SK-N-SH treated with all-trans-retinoic acid at 6 μM for 48 hours (cell line): ENCODE results near the gene GRM4.

Source experiments
- ATAC-seq: fragments of 200-7000 bp; cut with Tn5 transposase; 3 replicates; pipeline ENCODE4 v1.9.1; 2020; ENCODE audit warnings: mild to moderate bottlenecking, moderate library complexity
- ARNTL ChIP-seq: fragments of 450-650 bp; formaldehyde crosslinking; IDR thresholded peaks from 2 replicates; pipeline ENCODE4 v1.5.0; 2020; ENCODE audit warnings: low read depth, mild to moderate bottlenecking, moderate library complexity, borderline replicate concordance
- BACH2 ChIP-seq: fragments of 250-450 bp; sonication (Bioruptor Pico); IDR thresholded peaks from 2 replicates; pipeline ENCODE4 v1.9.0; 2021; ENCODE audit warnings: mild to moderate bottlenecking, borderline replicate concordance
- CSDC2 ChIP-seq: fragments of 250-450 bp; sonication (Bioruptor Pico); IDR thresholded peaks from 2 replicates; pipeline ENCODE4 v1.5.0; 2020; ENCODE audit warnings: mild to moderate bottlenecking, moderate library complexity
- ESRRG ChIP-seq: fragments of 250-450 bp; sonication (Bioruptor Pico); IDR thresholded peaks from 2 replicates; pipeline ENCODE4 v1.6.1; 2021; ENCODE audit warnings: mild to moderate bottlenecking
- GLIS3 ChIP-seq: fragments of 250-450 bp; sonication (Bioruptor Pico); IDR thresholded peaks from 2 replicates; pipeline ENCODE4 v1.5.0; 2020; ENCODE audit warnings: mild to moderate bottlenecking, moderate library complexity
- ISL1 ChIP-seq: fragments of 250-450 bp; sonication (Bioruptor Pico); IDR thresholded peaks from 2 replicates; pipeline ENCODE4 v2.1.2; 2022; ENCODE audit warnings: mild to moderate bottlenecking, moderate library complexity
- OSR1 ChIP-seq: fragments of 250-450 bp; sonication (Bioruptor Pico); IDR thresholded peaks from 2 replicates; pipeline ENCODE4 v1.8.0; 2022; ENCODE audit warnings: moderate library complexity, mild to moderate bottlenecking, inconsistent platforms
- PPARA ChIP-seq: fragments of 250-450 bp; sonication (Bioruptor Pico); IDR thresholded peaks from 2 replicates; pipeline ENCODE4 v1.5.0; 2020; ENCODE audit warnings: mild to moderate bottlenecking, borderline replicate concordance
- RARB ChIP-seq: fragments of 250-450 bp; sonication (Bioruptor Pico); IDR thresholded peaks from 2 replicates; pipeline ENCODE4 v1.8.0; 2021; ENCODE audit warnings: mild to moderate bottlenecking, moderate library complexity
- SNAI2 ChIP-seq: fragments of 250-450 bp; sonication (Bioruptor Pico); IDR thresholded peaks from 2 replicates; pipeline ENCODE4 v1.5.0; 2020; ENCODE audit warnings: mild to moderate bottlenecking, moderate library complexity
- TCF4 ChIP-seq: fragments of 250-450 bp; sonication (Bioruptor Pico); IDR thresholded peaks from 2 replicates; pipeline ENCODE4 v1.8.0; 2021; ENCODE audit warnings: mild to moderate bottlenecking, moderate library complexity, borderline replicate concordance
- TOX ChIP-seq: fragments of 250-450 bp; sonication (Bioruptor Pico); IDR thresholded peaks from 2 replicates; pipeline ENCODE4 v1.8.0; 2021; ENCODE audit warnings: mild to moderate bottlenecking, moderate library complexity, borderline replicate concordance
- ZC3H10 ChIP-seq: fragments of 250-450 bp; sonication (Bioruptor Pico); IDR thresholded peaks from 2 replicates; pipeline ENCODE4 v1.5.1; 2021; ENCODE audit warnings: mild to moderate bottlenecking, moderate library complexity
- ZFP3 ChIP-seq: fragments of 250-450 bp; sonication (Bioruptor Pico); IDR thresholded peaks from 2 replicates; pipeline ENCODE4 v1.5.0; 2020; ENCODE audit warnings: mild to moderate bottlenecking, moderate library complexity
- ZFP30 ChIP-seq: fragments of 450-650 bp; formaldehyde crosslinking; IDR thresholded peaks from 2 replicates; pipeline ENCODE4 v1.5.0; 2022; ENCODE audit warnings: mild to moderate bottlenecking, moderate library complexity
- ZNF565 ChIP-seq: fragments of 450-650 bp; formaldehyde crosslinking; conservative IDR thresholded peaks from 2 replicates; pipeline ENCODE4 v1.5.0; 2020; ENCODE audit warnings: low read depth, mild to moderate bottlenecking, moderate library complexity
- ZNF70 ChIP-seq: fragments of 450-650 bp; formaldehyde crosslinking; IDR thresholded peaks from 2 replicates; pipeline ENCODE4 v1.5.0; 2020; ENCODE audit warnings: mild to moderate bottlenecking, moderate library complexity
- ZNF8 ChIP-seq: fragments of 450-650 bp; formaldehyde crosslinking; IDR thresholded peaks from 2 replicates; pipeline ENCODE4 v1.5.0; 2020; ENCODE audit warnings: mild to moderate bottlenecking, moderate library complexity
- TF ChIP-seq, protein P1 (sequence below): fragments of 250-450 bp; sonication (Bioruptor Pico); IDR thresholded peaks from 2 replicates; pipeline ENCODE4 v1.5.0; 2020; ENCODE audit warnings: mild to moderate bottlenecking, moderate library complexity
- TF ChIP-seq, protein P2 (sequence below): fragments of 250-450 bp; sonication (Bioruptor Pico); IDR thresholded peaks from 2 replicates; pipeline ENCODE4 v1.5.1; 2021; ENCODE audit warnings: mild to moderate bottlenecking, moderate library complexity
- TF ChIP-seq, protein P3 (sequence below): fragments of 250-450 bp; sonication (Bioruptor Pico); IDR thresholded peaks from 2 replicates; pipeline ENCODE4 v1.8.0; 2020; ENCODE audit warnings: mild to moderate bottlenecking, moderate library complexity, borderline replicate concordance
- TF ChIP-seq, protein P4 (sequence below): fragments of 250-450 bp; sonication (Bioruptor Pico); IDR thresholded peaks from 2 replicates; pipeline ENCODE4 v1.5.1; 2020; ENCODE audit warnings: low read depth, mild to moderate bottlenecking, moderate library complexity

The GRM4 gene

DNA sequence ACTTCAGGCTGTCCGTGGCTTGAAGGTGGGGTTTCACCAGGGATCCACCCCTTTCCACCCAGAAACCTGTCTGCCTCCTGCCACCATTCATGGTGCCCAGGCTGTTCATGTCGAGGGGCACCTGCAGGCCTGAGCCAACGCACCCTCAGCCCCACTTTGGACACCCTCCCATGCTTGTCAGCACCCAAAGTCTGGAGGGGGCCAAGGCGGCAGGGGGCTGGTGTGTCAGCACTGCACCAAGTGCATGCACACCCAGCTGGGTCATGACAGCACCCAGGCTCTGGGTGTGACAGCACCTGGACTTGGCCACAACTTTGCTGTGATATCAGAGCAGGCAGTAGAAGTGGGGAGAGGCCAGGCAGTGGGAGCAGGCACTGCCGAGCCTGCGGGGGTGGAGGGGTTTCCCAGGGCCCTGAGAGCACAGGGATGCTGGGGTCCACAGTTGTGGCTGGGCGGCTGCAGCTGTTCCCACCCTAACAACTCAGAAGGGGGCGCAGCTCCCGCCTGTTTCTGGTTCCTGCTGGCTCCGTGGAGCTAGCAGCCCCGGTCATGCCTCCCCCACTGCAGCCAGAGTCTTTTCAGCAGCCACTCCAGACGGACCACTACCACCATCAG, 33.3 kb upstream of the GRM4 start:
- TF ChIP-seq SNAI2 (no peak), PPARA (CRISPR knock-in tag) (no peak), ESRRG (no peak), ZFP3 (CRISPR knock-in tag) (no peak), ZFP30 (no peak), OSR1 (CRISPR knock-in tag) (no peak), ARNTL (CRISPR knock-in tag) (no peak), RARB (CRISPR knock-in tag) (no peak)

DNA sequence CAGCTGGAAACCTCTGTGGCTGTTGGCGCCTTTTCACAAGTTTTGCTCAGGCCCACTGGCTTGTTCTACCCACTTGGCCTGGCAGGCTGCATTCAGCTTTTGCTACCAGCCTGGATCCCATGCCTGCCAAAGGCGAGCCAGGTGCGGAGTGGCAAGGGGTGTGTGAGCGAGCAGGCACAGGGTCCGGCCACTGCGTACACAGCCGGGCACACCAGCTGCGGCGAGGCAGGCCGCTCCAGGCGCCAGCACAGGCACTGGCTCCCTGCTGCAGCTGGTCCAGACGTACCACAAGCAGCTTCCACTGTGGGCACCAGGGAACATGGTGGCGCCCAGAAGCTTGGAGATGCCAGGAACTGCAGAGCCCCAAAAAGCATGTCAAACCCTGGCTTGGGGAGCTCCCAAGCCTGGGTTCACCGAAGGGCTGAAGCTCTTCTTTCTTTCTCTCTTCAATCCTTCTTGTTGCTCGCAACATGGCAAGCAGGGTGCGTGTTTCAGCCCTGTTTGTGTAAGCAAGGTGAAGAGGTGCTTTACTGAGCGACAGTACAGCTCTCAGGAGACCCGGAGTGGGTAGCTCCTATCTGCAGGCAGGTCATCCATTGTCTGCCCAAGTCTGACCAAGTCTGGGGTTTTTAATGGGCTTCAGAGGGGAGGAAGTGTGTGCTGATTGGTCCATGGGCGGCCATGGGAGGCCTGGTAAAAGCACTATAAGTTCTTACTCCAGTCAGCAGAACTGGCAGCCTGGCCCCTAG, 32.6 kb upstream of the GRM4 start:
- ATAC-seq = no peak
- no peak for TF ChIP-seq TOX (CRISPR knock-in tag)
- no peak for TF ChIP-seq ZNF70
- TF ChIP-seq TCF4 = no peak
- no peak for TF ChIP-seq BACH2 (CRISPR knock-in tag)
- no peak for TF ChIP-seq ARNTL (CRISPR knock-in tag)
- TF ChIP-seq, protein P1, sequence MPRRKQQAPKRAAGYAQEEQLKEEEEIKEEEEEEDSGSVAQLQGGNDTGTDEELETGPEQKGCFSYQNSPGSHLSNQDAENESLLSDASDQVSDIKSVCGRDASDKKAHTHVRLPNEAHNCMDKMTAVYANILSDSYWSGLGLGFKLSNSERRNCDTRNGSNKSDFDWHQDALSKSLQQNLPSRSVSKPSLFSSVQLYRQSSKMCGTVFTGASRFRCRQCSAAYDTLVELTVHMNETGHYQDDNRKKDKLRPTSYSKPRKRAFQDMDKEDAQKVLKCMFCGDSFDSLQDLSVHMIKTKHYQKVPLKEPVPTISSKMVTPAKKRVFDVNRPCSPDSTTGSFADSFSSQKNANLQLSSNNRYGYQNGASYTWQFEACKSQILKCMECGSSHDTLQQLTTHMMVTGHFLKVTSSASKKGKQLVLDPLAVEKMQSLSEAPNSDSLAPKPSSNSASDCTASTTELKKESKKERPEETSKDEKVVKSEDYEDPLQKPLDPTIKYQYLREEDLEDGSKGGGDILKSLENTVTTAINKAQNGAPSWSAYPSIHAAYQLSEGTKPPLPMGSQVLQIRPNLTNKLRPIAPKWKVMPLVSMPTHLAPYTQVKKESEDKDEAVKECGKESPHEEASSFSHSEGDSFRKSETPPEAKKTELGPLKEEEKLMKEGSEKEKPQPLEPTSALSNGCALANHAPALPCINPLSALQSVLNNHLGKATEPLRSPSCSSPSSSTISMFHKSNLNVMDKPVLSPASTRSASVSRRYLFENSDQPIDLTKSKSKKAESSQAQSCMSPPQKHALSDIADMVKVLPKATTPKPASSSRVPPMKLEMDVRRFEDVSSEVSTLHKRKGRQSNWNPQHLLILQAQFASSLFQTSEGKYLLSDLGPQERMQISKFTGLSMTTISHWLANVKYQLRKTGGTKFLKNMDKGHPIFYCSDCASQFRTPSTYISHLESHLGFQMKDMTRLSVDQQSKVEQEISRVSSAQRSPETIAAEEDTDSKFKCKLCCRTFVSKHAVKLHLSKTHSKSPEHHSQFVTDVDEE = no peak
- TF ChIP-seq PPARA (CRISPR knock-in tag) = no peak

More for the DNA sequence above, 33.3 kb upstream of the GRM4 start:
- no peak for ATAC-seq

DNA sequence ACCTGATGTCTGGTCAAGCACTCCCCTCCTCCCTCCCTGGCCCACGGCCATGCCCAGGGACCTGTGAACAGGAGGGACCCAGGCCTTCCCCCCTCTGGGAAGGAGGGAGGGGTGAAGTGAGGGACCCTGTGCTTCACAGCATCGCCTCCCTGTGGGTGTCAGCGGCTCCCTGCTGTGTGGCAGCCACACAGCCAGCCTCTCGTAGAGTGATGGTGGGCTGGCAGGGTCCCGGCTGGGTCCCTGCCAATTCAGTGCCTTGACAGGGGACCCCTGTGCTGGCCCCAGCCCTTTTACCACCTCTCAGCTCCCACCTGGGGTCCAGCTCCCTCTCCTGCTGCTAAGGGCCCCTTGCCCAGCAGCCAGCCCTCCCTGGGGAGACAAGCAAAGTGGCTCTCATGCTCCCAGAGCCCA, 31.3 kb upstream of the GRM4 start:
- no peak for ATAC-seq
- TF ChIP-seq ZNF70 = no peak
- no peak for TF ChIP-seq TOX (CRISPR knock-in tag)
- TF ChIP-seq RARB (CRISPR knock-in tag) = no peak
- TF ChIP-seq, all 23 proteins: peak for 0

DNA sequence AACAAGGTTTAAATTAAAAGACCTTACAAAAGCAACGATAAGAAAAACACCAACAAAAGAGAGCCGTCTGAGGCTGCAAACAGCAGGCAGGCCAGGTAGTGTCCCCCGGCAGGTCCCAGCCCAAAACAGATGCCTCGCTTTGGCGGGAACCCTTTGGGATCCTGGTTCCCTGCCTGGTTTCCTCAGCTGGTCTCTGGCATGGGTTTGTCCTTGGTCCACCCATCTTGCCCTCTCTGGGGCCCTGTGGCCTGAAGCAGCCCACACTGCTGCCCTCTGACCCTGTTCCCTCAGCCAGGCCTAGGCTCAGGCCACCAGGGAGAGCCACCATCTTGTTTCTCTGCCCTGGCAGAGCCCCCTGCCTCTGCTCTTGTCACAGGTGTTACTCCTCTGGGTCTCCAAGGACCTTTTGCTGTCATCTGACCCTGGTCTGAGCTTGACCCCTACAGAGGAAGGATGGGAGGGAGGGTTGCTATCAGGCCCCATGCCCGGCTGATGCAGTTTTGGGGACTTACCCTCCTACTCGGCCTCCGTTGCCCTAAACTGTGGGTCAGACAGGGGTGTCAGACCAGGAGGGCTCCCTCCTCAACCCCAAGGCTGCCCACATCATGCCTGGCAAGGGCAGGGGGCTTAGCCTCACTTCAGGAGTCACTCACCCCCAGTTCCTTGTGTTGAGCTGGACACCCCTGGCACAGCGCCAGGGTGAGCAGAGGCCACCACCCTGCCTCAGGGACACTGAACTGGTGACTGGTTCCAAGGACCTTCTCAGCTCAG, 30.6 kb upstream of the GRM4 start:
- TF ChIP-seq ZC3H10 (CRISPR knock-in tag) = no peak
- TF ChIP-seq BACH2 (CRISPR knock-in tag) = no peak
- TF ChIP-seq PPARA (CRISPR knock-in tag) = no peak
- TF ChIP-seq OSR1 (CRISPR knock-in tag) = no peak
- no peak for TF ChIP-seq ARNTL (CRISPR knock-in tag)
- no peak for TF ChIP-seq ZNF8 (CRISPR knock-in tag)
- no peak for TF ChIP-seq RARB (CRISPR knock-in tag)
- no peak for TF ChIP-seq ZNF70
- TF ChIP-seq GLIS3 (CRISPR knock-in tag) = no peak
- TF ChIP-seq ISL1 (CRISPR knock-in tag) = no peak
- no peak for ATAC-seq

DNA sequence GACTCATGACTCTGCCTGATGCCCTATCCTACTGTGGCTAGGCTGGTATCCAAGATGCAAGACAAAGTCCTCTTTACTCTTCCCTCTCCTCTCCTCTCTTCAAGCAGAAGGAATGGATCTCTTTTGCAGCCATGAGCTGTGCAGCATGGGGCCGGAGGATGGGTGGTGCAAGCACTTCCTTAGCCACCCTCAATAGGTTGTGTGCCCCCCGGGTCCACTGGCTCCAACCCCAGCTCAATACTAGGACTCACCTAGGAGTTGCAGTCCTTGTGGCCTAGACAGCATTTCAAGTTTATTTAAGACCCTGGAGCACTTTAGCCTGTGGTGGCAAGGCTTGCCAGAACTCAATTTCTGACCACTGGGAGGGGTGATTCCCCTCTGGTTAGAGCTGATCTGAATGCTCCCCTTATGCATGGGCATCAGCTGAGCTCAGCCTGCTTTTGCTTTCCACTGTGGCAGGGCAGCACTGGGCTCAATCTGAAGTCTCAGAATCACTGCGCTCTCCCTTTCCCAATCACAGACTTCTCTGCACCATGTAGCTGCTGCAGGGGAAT, 29.0 kb upstream of the GRM4 start:
- no peak for ATAC-seq
- TF ChIP-seq, protein P2, sequence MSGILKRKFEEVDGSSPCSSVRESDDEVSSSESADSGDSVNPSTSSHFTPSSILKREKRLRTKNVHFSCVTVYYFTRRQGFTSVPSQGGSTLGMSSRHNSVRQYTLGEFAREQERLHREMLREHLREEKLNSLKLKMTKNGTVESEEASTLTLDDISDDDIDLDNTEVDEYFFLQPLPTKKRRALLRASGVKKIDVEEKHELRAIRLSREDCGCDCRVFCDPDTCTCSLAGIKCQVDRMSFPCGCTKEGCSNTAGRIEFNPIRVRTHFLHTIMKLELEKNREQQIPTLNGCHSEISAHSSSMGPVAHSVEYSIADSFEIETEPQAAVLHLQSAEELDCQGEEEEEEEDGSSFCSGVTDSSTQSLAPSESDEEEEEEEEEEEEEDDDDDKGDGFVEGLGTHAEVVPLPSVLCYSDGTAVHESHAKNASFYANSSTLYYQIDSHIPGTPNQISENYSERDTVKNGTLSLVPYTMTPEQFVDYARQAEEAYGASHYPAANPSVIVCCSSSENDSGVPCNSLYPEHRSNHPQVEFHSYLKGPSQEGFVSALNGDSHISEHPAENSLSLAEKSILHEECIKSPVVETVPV (CRISPR knock-in tag) = no peak
- TF ChIP-seq TCF4 (no peak), GLIS3 (CRISPR knock-in tag) (no peak), CSDC2 (CRISPR knock-in tag) (no peak), BACH2 (CRISPR knock-in tag) (no peak), TOX (CRISPR knock-in tag) (no peak), OSR1 (CRISPR knock-in tag) (no peak), ZNF70 (no peak), ZNF8 (CRISPR knock-in tag) (no peak), ZNF565 (no peak), ZFP30 (no peak), SNAI2 (no peak)
- TF ChIP-seq, protein P3, sequence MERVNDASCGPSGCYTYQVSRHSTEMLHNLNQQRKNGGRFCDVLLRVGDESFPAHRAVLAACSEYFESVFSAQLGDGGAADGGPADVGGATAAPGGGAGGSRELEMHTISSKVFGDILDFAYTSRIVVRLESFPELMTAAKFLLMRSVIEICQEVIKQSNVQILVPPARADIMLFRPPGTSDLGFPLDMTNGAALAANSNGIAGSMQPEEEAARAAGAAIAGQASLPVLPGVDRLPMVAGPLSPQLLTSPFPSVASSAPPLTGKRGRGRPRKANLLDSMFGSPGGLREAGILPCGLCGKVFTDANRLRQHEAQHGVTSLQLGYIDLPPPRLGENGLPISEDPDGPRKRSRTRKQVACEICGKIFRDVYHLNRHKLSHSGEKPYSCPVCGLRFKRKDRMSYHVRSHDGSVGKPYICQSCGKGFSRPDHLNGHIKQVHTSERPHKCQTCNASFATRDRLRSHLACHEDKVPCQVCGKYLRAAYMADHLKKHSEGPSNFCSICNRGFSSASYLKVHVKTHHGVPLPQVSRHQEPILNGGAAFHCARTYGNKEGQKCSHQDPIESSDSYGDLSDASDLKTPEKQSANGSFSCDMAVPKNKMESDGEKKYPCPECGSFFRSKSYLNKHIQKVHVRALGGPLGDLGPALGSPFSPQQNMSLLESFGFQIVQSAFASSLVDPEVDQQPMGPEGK = no peak
- TF ChIP-seq, protein P4, sequence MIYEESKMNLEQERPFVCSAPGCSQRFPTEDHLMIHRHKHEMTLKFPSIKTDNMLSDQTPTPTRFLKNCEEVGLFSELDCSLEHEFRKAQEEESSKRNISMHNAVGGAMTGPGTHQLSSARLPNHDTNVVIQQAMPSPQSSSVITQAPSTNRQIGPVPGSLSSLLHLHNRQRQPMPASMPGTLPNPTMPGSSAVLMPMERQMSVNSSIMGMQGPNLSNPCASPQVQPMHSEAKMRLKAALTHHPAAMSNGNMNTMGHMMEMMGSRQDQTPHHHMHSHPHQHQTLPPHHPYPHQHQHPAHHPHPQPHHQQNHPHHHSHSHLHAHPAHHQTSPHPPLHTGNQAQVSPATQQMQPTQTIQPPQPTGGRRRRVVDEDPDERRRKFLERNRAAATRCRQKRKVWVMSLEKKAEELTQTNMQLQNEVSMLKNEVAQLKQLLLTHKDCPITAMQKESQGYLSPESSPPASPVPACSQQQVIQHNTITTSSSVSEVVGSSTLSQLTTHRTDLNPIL (CRISPR knock-in tag) = no peak
